B cell (primary cell): ENCODE data around the gene NUDT4. TPM values are rescaled to one million over a fixed set of nuclear protein-coding genes. Genes with fewer than 3 reads are reported as not detected.

Source experiments
- ATAC-seq: fragments of 200-7000 bp; cut with Tn5 transposase; one replicate; pipeline ENCODE4 v1.10.0; 2021; ENCODE audit warnings: low read depth, mild to moderate bottlenecking, moderate number of reproducible peaks, moderate library complexity
- CTCF ChIA-PET: fragments of 350-600 bp; sonication (Branson Sonifier 250); formaldehyde crosslinking; loops from one replicate; lab custom pipeline; 2021; ENCODE audit warnings: antibody characterized with exemption, inconsistent platforms; lab: Charles Lee
- POLR2A ChIA-PET: fragments of 350-600 bp; sonication (Branson Sonifier 250); formaldehyde crosslinking; loops from one replicate; lab custom pipeline; 2021; ENCODE audit warnings: antibody characterized with exemption; lab: Charles Lee
- DNase-seq: peaks from one replicate; pipeline ENCODE4 v3.0.0; 2013
- H2AFZ ChIP-seq: 2 replicates; pipeline ENCODE4 v1.6.1; 2012; ENCODE audit warnings: mild to moderate bottlenecking, low read depth, low read length; ENCODE audit not compliant: insufficient read depth, poor library complexity, severe bottlenecking
- H3K27ac ChIP-seq, 2 donors: 1 replicate in 1 of 2; 2 replicates in 1 of 2; pipeline ENCODE4 v1.5.1; 2012 to 2013; ENCODE audit warnings: low read length in 2 of 2, mild to moderate bottlenecking in 2 of 2, moderate library complexity in 1 of 2
- H3K27me3 ChIP-seq, 4 experiments: fragments of 200-600 bp in 1 of 4; sonication (generic) in 1 of 4; replicated peaks in 1 of 4; 1 replicate in 2 of 4; 2 replicates in 2 of 4; pipeline versions ENCODE4 v1.6.1 to v1.7.0; 2013 to 2016; ENCODE audit warnings: low read length in 3 of 4, mild to moderate bottlenecking in 2 of 4, mixed read lengths in 1 of 4, moderate library complexity in 1 of 4; ENCODE audit not compliant: insufficient read depth in 4 of 4, control insufficient read depth in 3 of 4; ENCODE audit errors: control extremely low read depth in 1 of 4
- H3K36me3 ChIP-seq, 2 experiments: replicated peaks in 1 of 2; 1 replicate in 1 of 2; 2 replicates in 1 of 2; pipeline versions ENCODE4 v1.6.1 to v1.7.1; 2013; ENCODE audit warnings: low read length in 1 of 2; ENCODE audit not compliant: insufficient read depth in 2 of 2, control insufficient read depth in 1 of 2; ENCODE audit errors: control extremely low read depth in 1 of 2, extremely low read depth in 1 of 2
- H3K4me1 ChIP-seq, 2 donors: fragments of 200-600 bp in 1 of 2; sonication (generic) in 1 of 2; 1 replicate in 1 of 2; 2 replicates in 1 of 2; pipeline versions ENCODE4 v1.5.1 to v1.6.1; 2013 to 2017; ENCODE audit warnings: low read length in 2 of 2; ENCODE audit not compliant: control insufficient read depth in 2 of 2, insufficient read depth in 2 of 2
- H3K4me2 ChIP-seq: replicated peaks from 2 replicates; pipeline ENCODE3; 2012; ENCODE audit warnings: mild to moderate bottlenecking, low read depth, low read length; ENCODE audit not compliant: poor library complexity, severe bottlenecking
- H3K4me3 ChIP-seq, 5 experiments: fragments of 200-600 bp in 1 of 5; sonication (generic) in 1 of 5; 1 replicate in 3 of 5; 2 replicates in 2 of 5; pipeline versions ENCODE4 v1.5.1 to v1.7.0; 2011 to 2016; ENCODE audit warnings: low read length in 4 of 5, mild to moderate bottlenecking in 4 of 5, low read depth in 2 of 5, control low read depth in 1 of 5, moderate library complexity in 1 of 5; ENCODE audit not compliant: insufficient read depth in 1 of 5; ENCODE audit errors: control extremely low read depth in 1 of 5, extremely low read depth in 1 of 5
- H3K79me2 ChIP-seq: fragments of 200-600 bp; sonication (generic); one replicate; pipeline ENCODE4 v1.6.0; 2016; ENCODE audit warnings: low read length; ENCODE audit not compliant: control insufficient read depth, insufficient read depth
- H3K9ac ChIP-seq: fragments of 200-600 bp; sonication (generic); 2 replicates; pipeline ENCODE4 v1.6.1; 2017; ENCODE audit warnings: mild to moderate bottlenecking, low read length, moderate library complexity
- H3K9me3 ChIP-seq, 3 donors: one replicate each; pipeline versions ENCODE4 v1.6.1 to v1.7.1; 2013; ENCODE audit warnings: low read length in 2 of 3; ENCODE audit not compliant: control insufficient read depth in 2 of 3, insufficient read depth in 1 of 3; ENCODE audit errors: control extremely low read depth in 1 of 3
- H4K20me1 ChIP-seq: 2 replicates; pipeline ENCODE4 v1.6.0; 2012; ENCODE audit warnings: mild to moderate bottlenecking, low read length; ENCODE audit not compliant: insufficient read depth, control insufficient read depth, poor library complexity, severe bottlenecking
- H3K27ac Mint-ChIP-seq: one replicate; pipeline ENCODE4 v1.8.0; 2021; ENCODE audit warnings: mixed read lengths
- H3K27me3 Mint-ChIP-seq: one replicate; pipeline ENCODE4 v1.8.0; 2021; ENCODE audit warnings: mixed read lengths
- H3K4me1 Mint-ChIP-seq: one replicate; pipeline ENCODE4 v1.8.0; 2021; ENCODE audit warnings: mixed read lengths
- H3K4me3 Mint-ChIP-seq: one replicate; pipeline ENCODE4 v1.8.0; 2021; ENCODE audit warnings: mixed read lengths
- H3K9me3 Mint-ChIP-seq: one replicate; pipeline ENCODE4 v1.8.0; 2022; ENCODE audit warnings: mixed read lengths; ENCODE audit not compliant: insufficient read depth
- EZH2 ChIP-seq: IDR thresholded peaks from 2 replicates; pipeline ENCODE4 v1.6.1; 2012; ENCODE audit warnings: borderline replicate concordance, low read depth, mild to moderate bottlenecking, moderate library complexity, low read length; ENCODE audit not compliant: insufficient read depth, poor library complexity, severe bottlenecking
- WGBS: methylation state at CpG from one replicate; pipeline ENCODE4 v1.1.5; 2013; ENCODE audit warnings: missing lambda C conversion rate; ENCODE audit not compliant: insufficient coverage; 5-methylcytosine and 5-hydroxymethylcytosine counted together
- intact Hi-C: fragments of 100-400 bp; cut with micrococcal nuclease; formaldehyde crosslinking; loops from one replicate; pipeline ENCODE4 v1.10.0; 2022
- polyA plus RNA-seq: library from polyadenylated mRNA; depleted of rRNA; stranded (reverse); fragments of >200 nt; gene quantifications from 2 replicates; pipeline ENCODE4 v1.2.3, GENCODE V29; 2012
- total RNA-seq, 2 donors: library from RNA; stranded (reverse); fragments of 120-200 nt in 1 of 2; gene quantifications; 1 replicate in 1 of 2; 2 replicates in 1 of 2; pipeline versions ENCODE4 v1.2.3 to v1.2.4, GENCODE V29; 2013 to 2022
- TF ChIP-seq, protein P1 (sequence below): fragments of 200-600 bp; IDR thresholded peaks from one replicate; pipeline ENCODE4 v1.8.0; 2022; ENCODE audit warnings: antibody characterized with exemption, mild to moderate bottlenecking

NUDT4 gene
- total and polyA plus RNA-seq, 2 donors (not counting 1 experiment from before 2014, with no cell fraction given): 18.3 to 56.8 TPM

GRCh38 chr12:93352321-93352720, 25.4 kb upstream of the NUDT4 start:
- Histone ChIP-seq H4K20me1 (no peaks in the 10 kb centered on the region), H2AFZ (no peak overlapping the region), H3K9ac (no peak overlapping the region), H3K4me1 (no peaks in the 10 kb centered on the region), H3K79me2 (no peaks in the 10 kb centered on the region), H3K9me3 (no peaks in the 10 kb centered on the region), H3K4me2 (no peak overlapping the region), H3K36me3 (no peaks in the 10 kb centered on the region), H3K4me3 (no peak overlapping the region), H3K27ac (no peak overlapping the region), H3K27me3 (no peaks in the 10 kb centered on the region)
- CTCF ChIA-PET: no interaction called here
- POLR2A ChIA-PET: no interaction called here
- Mint-ChIP-seq H3K4me3 (no peak overlapping the region), H3K27ac (no peak overlapping the region), H3K27me3 (no peaks in the 10 kb centered on the region), H3K4me1 (no peaks in the 10 kb centered on the region), H3K9me3 (no peaks in the 10 kb centered on the region)
- WGBS: 80% methylated on average over 8 of the region's 8 CpGs
- intact Hi-C loops: no loop called here
- ATAC-seq (no peak), DNase-seq (no peak)
- TF ChIP-seq, protein P1, sequence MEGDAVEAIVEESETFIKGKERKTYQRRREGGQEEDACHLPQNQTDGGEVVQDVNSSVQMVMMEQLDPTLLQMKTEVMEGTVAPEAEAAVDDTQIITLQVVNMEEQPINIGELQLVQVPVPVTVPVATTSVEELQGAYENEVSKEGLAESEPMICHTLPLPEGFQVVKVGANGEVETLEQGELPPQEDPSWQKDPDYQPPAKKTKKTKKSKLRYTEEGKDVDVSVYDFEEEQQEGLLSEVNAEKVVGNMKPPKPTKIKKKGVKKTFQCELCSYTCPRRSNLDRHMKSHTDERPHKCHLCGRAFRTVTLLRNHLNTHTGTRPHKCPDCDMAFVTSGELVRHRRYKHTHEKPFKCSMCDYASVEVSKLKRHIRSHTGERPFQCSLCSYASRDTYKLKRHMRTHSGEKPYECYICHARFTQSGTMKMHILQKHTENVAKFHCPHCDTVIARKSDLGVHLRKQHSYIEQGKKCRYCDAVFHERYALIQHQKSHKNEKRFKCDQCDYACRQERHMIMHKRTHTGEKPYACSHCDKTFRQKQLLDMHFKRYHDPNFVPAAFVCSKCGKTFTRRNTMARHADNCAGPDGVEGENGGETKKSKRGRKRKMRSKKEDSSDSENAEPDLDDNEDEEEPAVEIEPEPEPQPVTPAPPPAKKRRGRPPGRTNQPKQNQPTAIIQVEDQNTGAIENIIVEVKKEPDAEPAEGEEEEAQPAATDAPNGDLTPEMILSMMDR: no peak
- no peak for TF ChIP-seq EZH2

GRCh38 chr12:93356214-93356613, 21.5 kb upstream of the NUDT4 start:
- Mint-ChIP-seq H3K27ac (no peak overlapping the region), H3K9me3 (no peaks in the 10 kb centered on the region), H3K27me3 (no peaks in the 10 kb centered on the region), H3K4me3 (no peak overlapping the region), H3K4me1 (no peaks in the 10 kb centered on the region)
- Histone ChIP-seq H3K4me2 (no peak overlapping the region), H3K4me3 (no peak overlapping the region), H3K27ac (no peak overlapping the region), H3K9me3 (no peaks in the 10 kb centered on the region), H3K79me2 (no peaks in the 10 kb centered on the region), H3K36me3 (no peaks in the 10 kb centered on the region), H3K4me1 (no peaks in the 10 kb centered on the region), H4K20me1 (no peaks in the 10 kb centered on the region), H3K27me3 (no peaks in the 10 kb centered on the region), H2AFZ (no peak overlapping the region), H3K9ac (no peak overlapping the region)
- 100% methylated on average over 1 of the region's 8 CpGs for WGBS
- no peak for TF ChIP-seq EZH2
- TF ChIP-seq, protein P1: no peak
- ATAC-seq (no peak), DNase-seq (no peak)
- intact Hi-C loops: no loop called here
- ChIA-PET POLR2A (no interaction called here), CTCF (no interaction called here)
